Pancreas (tissue), 10 donors: ENCODE measurements around the gene PRRC1. TPM values are rescaled to one million over a fixed set of nuclear protein-coding genes. Genes with fewer than 3 reads are reported as not detected.

Experiments
- ATAC-seq, 4 donors: fragments of 200-7000 bp; cut with Tn5 transposase; one replicate each; pipeline versions ENCODE4 v1.8.0 to v1.9.1; 2020; ENCODE audit warnings: mild to moderate bottlenecking in 4 of 4, moderate library complexity in 4 of 4
- DNase-seq, 6 donors: peaks; one replicate each; pipeline ENCODE4 v3.0.0-alpha.2; 2020
- FAIRE-seq: peaks from 2 replicates; lab custom pipeline; 2012; peaks lifted over from hg19 to GRCh38; lab: Jason Lieb, UNC
- H3K27ac ChIP-seq, 4 donors: fragments of 200-600 bp; sonication (generic); 1 replicate in 3 of 4; 2 replicates in 1 of 4; pipeline versions ENCODE4 v1.5.0 to v1.8.0; 2020
- H3K27me3 ChIP-seq, 4 donors: fragments of 200-600 bp; one replicate each; pipeline ENCODE4 v1.8.0; 2021
- H3K36me3 ChIP-seq, 3 donors: fragments of 200-600 bp; sonication (generic) in 1 of 3; one replicate each; pipeline versions ENCODE4 v1.5.0 to v1.8.0; 2020 to 2021
- H3K4me1 ChIP-seq, 3 donors: fragments of 200-600 bp; one replicate each; pipeline ENCODE4 v1.8.0; 2021
- H3K4me3 ChIP-seq, 4 donors: fragments of 200-600 bp; sonication (generic) in 2 of 4; one replicate each; pipeline versions ENCODE4 v1.5.0 to v1.8.0; 2020 to 2021
- H3K9me3 ChIP-seq, 4 donors: fragments of 200-600 bp; one replicate each; pipeline ENCODE4 v1.8.0; 2021
- CTCF ChIP-seq, 4 donors: fragments of 200-600 bp; sonication (generic) in 3 of 4; IDR thresholded peaks; one replicate each; pipeline versions ENCODE4 v1.5.0 to v1.8.0; 2021; ENCODE audit warnings: antibody characterized with exemption in 4 of 4
- WGBS, 2 donors: extraction: QIAGEN DNeasy Blood & Tissue Kit; methylation state at CpG; one replicate each; pipeline ENCODE4 v1.1.7; 2013; 5-methylcytosine and 5-hydroxymethylcytosine counted together
- intact Hi-C, 3 donors: fragments of 100-400 bp; cut with DNase I; formaldehyde crosslinking; loops; one replicate each; pipeline versions ENCODE4 v1.11.1 to v1.14.2; 2022
- polyA plus RNA-seq, 2 donors: library from polyadenylated mRNA; stranded (reverse); fragments of 200-250 nt; gene quantifications; one replicate each; pipeline ENCODE4 v1.2.3, GENCODE V29; 2013
- total RNA-seq, 6 donors: library from RNA; stranded (reverse); fragmentation: NEBNext Ultra II Directional in 4 of 6; extraction: Animal tissue kit (Norgen Biotek cat#: 25700) in 4 of 6; gene quantifications; one replicate each; pipeline versions ENCODE4 v1.2.1 to v1.2.4, GENCODE V29; 2021 to 2023
- donor health status: healthy with polysubstance abuse.
- donor health status: DM: no; HTN: no; CAD: no; lungs with moderate emphysema.
- donor health status: DM: no; HTN: no; CAD: no.
- donor health status: control.
- donor health status: control.
- donor health status: Bipolar disorder and iron deficiency.
- donor health status: DM: yes; HTN: yes; CAD: no.
- donor health status: DM: no; HTN: no; CAD: no.
- donor health status: DM: no; HTN: no; CAD: no.
- donor health status: DM: yes; HTN: yes; CAD: no.

PRRC1 gene
- total and polyA plus RNA-seq, 8 donors: 17.7 to 46.7 (median 30.7) TPM

GRCh38 chr5:127571314-127572131 is 54.1 kb downstream of the PRRC1 start:
- no peak for ATAC-seq
- Histone ChIP-seq H3K36me3 (no peaks in the 10 kb centered on the region), H3K4me3 (no peak overlapping the region), H3K4me1 (peaks cover 0 to 4% (median 0%) of the 10 kb centered on the region in 3 donors), H3K27ac (no peak overlapping the region), H3K9me3 (no peaks in the 10 kb centered on the region), H3K27me3 (no peaks in the 10 kb centered on the region)
- DNase-seq: no peak
- WGBS, 2 donors: 60 to 76% methylated on average over 3 of the region's 3 CpGs
- intact Hi-C loops: no loop called here
- TF ChIP-seq CTCF (IDR thresholded peaks at IDR 0.05): no peak
- FAIRE-seq: no peak

DNA sequence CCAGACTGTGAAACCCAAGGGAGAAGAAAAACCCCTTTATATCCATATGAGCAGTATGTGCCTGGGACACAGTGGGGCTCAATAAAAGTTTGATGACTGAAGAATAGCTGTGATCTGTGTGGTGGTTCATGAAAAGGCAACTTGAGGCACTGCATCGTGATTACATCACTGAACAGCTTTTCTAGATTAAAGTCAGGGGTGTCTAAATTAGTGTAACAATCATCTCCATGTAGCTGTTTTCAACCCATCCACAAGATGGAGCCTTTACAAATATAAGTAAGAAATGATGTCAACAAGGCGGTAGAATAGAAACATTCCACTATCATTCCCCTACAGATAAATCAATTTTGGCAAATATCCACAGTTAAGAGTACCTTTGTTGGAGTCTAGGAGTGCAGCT is 55.5 kb downstream of the PRRC1 start:
- no peak overlapping the region for H3K4me3 ChIP-seq
- ATAC-seq (no peak), DNase-seq (no peak), FAIRE-seq (no peak)
- H3K4me1 ChIP-seq: peaks cover 0 to 4% (median 0%) of the 10 kb centered on the region in 3 donors
- TF ChIP-seq CTCF (IDR thresholded peaks at IDR 0.05): no peak
- no peaks in the 10 kb centered on the region for H3K9me3 ChIP-seq
- intact Hi-C loops: no loop called here
- no peaks in the 10 kb centered on the region for H3K36me3 ChIP-seq
- no peak overlapping the region for H3K27ac ChIP-seq
- WGBS, 2 donors: 52 to 70% methylated on average over 2 of the region's 2 CpGs
- no peaks in the 10 kb centered on the region for H3K27me3 ChIP-seq

DNA sequence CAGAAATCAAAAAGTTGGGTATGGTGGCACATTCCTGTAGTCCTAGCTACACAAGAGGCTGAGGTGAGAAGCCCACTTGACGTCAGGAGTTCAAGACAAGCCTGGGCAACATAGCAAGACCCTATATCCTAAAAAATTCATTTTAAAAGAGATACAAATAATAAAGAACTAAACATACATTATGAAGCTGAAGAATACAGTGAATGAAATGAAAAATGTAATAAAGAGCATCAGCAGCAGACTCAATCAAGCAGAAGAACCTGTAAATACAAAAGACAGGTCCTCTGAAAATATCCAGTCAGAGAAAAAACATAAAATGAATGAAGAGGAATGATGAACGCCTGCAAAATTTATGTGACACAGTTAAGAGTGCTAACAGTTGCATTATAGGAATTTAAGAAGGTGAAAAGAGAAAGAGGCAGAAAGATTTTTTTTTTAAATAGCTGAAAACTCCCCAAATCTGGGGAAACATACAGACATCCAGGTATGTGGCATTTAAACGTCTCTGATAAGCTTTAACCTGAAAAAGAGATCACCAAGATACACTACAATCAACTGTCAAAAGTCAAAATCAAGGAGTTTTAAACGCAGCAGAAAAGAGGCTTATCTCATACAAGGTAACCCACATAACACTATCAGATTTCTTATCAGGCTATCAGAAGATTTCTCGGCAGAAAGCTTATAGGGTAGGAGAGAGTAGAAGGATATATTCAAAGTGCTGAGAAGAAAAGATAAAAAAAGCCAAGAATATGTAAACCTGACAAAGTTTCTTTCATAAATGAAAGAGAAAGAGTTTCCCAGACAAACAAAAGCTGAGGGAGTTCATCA is 57.6 kb downstream of the PRRC1 start:
- DNase-seq: no peak
- TF ChIP-seq CTCF (IDR thresholded peaks at IDR 0.05): no peak
- Histone ChIP-seq H3K9me3 (no peaks in the 10 kb centered on the region), H3K27me3 (no peaks in the 10 kb centered on the region), H3K4me1 (no peaks in the 10 kb centered on the region), H3K4me3 (no peak overlapping the region), H3K27ac (no peak overlapping the region), H3K36me3 (no peaks in the 10 kb centered on the region)
- 59 to 69% methylated on average over 5 of the region's 5 CpGs for WGBS, 2 donors
- no peak for FAIRE-seq
- no peak for ATAC-seq
- intact Hi-C loops: no loop called here

DNA sequence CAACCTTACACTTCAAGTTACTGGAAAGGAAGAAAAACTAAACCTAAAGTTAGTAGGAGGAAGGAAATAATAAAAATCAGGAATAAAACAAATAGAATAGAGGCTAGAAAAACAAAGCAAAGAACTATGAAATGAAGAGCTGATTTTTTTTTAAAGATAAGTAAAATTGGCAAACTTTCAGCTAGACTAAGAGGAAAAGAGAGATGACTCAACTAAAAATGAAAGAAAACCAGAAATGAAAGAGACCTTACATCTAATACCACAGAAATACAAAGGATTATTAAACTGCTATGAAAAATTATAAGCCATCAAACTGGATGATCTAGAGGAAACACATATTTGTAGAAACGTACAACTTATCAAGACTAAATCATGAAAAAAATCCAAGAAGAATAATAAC is 60.0 kb downstream of the PRRC1 start:
- intact Hi-C loops: no loop called here

More for the DNA sequence above, 60.0 kb downstream of the PRRC1 start:
- FAIRE-seq: no peak
- Histone ChIP-seq H3K27me3 (no peaks in the 10 kb centered on the region), H3K9me3 (no peaks in the 10 kb centered on the region), H3K27ac (no peak overlapping the region), H3K36me3 (no peaks in the 10 kb centered on the region), H3K4me1 (no peaks in the 10 kb centered on the region), H3K4me3 (no peak overlapping the region)
- no peak for TF ChIP-seq CTCF (IDR thresholded peaks at IDR 0.05)
- DNase-seq: no peak
- WGBS, 2 donors: 34 to 62% methylated on average over 1 of the region's 1 CpG
- no peak for ATAC-seq
